NCI-H1694 (cell line): ENCODE results near the gene NDUFA11.

Experiments
- DNase-seq: peaks from one replicate; lab custom pipeline; 2025; lab: John Stamatoyannopoulos, UW

Gene NDUFA11

DNA sequence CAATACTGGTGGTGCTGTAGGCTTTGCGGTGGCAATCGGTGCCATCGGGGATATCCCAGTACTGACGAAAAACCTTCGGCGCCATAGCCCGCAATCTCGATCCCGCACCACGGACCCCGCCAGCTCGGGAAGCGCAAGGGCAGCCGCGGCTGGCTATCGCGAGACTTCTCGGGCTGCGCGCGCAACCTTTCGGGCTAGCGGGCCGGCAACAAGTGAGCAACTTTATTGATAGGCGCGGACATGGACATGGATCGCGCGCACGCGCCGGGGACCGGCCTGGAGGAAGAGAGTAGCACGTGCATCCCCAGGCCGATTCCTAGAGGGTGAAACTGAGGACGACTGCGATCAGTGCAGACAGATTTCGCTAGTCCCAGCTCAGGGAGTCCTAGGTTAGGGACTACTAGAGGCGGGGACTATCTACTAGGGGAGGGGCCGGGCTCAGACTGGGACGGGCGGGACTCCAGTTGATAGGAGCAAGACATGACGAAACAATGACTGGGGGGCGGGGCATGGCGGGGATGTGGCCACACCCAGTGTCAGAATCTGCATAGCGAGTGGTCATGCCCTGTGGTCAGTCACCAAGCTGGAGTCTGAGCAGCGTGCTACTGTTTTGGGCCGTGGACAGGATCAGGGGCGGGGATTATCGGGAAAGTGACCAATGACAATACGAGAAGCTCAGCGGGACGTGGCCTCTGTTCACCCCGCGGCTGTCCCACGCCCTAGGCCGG lies at the start of gene NDUFA11:
Gene NDUFA11 (minus strand): TSS at position 167 of the 728 bp plus-strand sequence. CDS start 82 bp downstream, at position 85.
- peak; percentile 90 for DNase-seq

DNA sequence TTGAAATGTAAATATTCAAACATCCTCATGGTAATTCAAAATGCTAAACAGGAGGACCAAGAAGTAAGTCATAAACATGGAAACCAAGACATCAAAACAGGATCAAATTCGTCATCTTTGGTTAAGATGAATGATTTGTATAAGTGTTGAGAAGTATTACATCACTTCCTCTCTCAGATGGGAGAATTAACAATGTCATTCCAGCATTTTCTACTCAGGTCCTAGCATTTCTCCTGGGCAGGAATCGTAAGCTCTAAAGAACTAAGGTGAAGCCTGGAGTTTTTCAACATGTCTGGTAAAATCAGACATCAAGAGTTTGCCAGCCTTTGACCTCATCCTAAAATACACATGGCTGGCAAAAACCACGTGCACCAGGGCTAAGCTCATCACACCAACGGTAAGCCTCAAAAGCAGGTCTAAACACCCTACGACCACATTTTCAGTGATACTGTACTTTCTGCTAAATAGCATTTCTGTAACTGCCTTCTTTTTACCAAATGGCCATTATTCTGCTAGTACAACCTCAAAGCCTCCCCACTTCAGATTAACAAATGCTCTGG lies 49.5 kb upstream of the NDUFA11 start:
- no peak for DNase-seq

DNA sequence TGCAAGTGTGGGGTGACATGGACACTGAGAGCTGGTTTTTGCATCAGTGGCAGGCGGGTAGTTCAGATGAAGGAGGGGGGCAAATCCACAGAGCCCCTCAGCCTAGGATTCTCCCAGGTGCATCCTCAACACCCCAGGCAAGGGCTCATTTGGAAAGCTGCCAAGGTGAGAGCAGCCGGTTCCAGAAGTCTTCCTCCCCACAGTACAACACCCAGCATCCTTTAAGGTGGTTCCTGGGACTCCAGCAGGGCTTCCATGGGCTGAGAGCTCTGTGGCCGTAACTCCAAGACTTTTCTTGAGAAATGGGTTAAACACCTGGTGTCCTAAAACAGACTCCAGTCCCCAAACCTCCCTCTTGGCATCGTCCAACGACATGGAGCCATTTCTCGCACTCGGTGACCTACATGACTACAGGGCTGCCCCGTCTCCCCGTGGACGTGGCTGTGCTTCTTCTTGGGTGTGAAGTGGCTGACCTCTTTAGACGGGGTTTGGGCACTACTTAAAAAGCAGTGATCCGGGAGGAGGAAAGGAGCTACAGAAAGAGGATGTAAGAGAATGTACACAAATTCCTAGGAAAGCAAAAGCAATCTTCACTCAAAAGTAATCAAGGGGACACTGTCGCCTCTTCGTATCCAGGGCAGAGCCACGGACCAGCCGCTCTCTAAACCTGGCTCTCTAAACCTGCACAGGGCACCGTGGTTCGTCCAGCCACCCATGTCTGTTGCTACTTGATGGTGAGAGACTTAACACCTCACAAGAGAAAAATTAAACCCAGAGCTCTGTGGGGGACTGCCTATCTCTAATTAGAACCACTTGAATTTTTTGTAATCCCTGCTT lies 48.8 kb upstream of the NDUFA11 start:
- no peak for DNase-seq

DNA sequence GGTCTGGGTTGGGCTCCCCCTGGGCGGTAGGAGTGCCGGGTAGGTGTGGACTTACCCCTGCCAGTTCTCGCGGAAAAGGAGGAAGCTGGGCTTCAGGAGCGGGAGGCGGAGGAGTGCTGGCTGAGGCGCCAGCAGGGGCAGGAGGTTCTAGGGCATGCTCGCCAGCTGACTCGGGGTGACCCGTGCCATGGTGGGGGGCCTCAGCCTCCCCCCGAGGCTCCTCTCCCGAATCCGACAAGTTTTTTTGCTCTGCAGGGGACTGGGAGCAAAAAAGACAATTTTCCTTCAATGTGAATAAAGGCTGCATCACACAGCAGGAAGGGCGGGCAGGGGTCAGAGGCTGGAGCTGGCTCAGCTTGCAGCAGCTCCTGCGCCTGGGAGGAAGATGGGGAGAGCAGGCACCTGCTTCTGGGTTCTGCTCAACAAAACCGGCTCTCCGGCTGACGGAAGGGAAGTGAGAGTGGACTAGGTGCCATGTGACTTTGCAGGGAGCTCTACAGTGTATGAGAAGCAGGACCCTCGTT lies 47.8 kb upstream of the NDUFA11 start:
- DNase-seq, result no peak

DNA sequence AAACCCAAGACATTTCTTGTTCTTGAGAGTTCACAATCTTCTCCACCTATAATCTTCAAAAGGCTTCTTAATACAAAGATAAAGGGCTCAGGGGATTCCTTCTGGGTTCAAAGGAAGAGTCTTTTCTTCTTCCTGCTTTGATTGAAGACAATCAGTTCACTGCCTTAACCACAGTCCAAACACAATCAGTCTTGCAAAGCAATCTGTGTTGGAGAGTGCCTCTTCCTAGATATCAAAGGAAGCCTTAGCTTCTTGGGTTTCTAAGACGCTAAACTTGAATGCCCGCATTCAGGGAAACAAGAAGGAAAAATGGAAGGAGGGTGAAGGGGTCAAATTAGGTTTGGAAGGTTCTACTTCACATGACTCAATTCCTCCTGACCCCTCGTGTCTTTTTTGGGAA lies 47.2 kb upstream of the NDUFA11 start:
- no peak for DNase-seq

DNA sequence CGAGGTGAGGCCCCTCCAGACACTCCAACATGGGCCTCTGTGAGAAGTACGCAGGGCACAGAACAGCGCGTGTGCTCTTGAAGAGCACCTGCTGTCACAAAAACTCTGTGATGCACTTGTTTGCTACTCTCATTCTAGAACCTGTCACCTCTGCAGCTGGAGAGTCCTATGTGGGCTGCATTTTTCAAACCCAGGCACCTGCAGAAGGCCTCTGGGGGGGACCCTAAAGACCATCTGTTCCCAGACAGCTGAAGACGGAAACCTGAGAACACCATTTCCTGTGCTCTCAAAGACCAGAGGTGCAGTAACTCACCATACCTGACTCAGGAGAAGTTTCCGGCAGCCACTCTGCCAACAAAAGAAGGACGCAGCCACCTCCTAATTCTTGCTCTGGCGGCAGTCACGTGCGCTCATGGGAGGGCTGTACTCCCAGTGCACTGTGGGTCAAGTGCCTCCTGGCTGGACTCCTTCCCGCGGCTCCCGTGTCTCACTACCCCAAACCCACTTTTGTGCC lies 46.3 kb upstream of the NDUFA11 start:
- no peak for DNase-seq

DNA sequence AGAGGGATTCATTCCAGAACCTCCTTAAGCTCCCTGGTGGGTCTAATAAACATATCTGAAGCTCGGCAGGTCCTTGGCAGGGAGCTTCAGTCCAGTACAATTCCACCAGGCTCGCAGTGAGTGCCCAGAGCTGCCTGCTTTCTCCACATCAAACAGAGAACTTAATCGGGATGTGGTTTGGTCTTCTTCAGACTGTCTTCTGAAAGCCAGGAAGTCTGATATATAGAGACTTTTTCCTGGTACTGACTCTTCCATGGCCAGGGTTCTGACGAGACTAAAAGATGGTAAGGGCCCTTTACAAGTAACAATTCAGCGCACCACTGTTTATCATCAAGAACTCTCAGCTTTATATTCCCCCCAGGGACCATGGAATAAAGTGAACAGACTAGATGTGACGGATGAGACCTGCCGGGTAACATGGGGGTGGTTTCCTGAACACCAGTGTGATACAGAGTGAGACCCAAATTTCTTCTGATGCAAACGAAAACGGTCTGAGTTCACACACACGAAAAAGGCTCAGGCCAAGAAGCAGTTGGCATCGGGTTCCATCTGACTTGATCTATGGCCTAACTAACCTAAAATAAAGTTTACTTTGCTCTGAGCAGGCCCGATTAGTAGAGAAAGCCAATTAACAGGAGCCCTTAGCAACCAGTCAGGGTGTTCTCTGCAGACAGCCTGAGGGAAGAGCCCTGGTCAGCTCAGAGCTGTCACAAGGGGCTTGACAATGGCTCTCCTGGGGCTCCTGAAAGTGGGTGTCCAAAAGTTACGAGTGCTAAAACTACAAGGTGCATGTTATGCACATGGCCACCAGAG lies 45.4 kb upstream of the NDUFA11 start:
- DNase-seq, result no peak

DNA sequence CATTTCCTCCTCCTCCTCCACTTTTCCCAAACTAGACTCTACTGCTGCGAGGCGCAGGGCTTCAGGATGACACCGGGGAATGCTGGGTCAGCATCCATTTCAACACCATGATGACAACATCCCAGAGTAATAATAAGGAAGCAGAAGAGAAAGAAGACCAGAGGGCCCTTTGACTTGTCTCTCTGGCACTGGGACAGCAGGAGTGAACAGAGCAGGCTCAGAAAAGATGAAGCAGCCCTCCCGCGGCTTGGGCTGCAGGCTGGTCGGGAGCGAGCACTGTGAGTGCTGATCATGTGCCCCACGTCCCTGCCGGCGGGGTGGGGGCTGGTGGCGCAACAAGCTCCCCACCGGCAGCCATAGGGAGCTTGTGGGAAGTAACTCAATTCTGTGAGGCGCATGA lies 43.8 kb upstream of the NDUFA11 start:
- DNase-seq, result no peak

DNA sequence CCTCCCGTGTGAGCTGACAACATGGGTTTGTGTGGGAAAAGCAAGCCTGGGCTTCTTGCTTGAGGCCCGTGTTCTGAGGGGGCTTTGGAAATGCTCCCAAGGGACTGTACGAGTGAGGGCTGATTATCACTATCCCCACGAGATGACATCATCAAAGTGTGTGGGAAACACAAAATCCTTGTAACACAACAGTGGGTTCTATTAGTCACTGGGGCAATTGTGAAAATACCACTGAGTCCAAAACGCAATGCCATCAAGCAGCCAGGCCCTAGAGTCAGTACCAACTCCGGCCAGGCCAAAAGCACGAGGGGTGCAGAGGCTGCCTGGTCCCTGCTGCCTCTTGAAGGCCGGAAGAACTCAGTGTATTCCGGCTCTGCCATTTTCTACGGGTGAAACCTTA lies 40.0 kb upstream of the NDUFA11 start:
- no peak for DNase-seq

DNA sequence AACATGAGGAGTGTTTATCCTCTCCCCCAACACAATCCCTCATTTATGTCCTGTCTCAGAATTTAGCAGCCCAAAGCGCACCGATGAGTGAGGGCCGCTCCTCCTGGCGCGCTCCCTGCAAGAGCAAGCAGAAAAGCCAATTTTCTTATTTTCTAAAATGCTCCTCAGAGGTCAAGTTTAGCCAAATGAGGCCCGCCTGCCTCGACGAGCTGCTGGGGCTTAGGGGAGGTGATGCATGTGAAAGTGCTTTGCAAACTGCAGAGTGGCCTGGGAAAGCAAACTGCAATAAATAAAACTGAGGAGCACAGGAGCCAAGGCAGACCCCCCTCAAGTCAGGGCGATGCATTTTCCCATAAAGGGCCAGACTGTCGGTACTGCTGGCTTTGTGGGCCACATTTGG lies 39.5 kb upstream of the NDUFA11 start:
- no peak for DNase-seq

DNA sequence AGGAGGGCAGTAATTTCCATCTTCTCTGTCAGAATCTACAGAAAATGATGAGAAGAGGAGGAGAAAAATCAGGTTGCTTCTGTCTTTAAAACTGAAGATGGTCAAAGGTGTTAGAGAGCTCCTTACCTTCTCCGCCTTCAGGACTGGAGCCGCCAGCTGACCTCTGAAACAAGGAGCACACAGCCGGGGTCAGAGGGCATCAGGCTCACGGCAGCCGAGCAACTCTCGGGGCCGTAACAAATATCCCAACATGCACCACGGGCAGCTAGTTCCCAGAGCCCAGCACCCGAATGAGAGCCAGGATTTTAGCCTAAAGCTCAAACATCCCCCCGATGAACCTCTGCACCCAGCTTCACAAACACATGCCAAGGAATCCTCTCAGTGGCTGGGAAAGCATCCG lies 38.1 kb upstream of the NDUFA11 start:
- DNase-seq, result no peak

DNA sequence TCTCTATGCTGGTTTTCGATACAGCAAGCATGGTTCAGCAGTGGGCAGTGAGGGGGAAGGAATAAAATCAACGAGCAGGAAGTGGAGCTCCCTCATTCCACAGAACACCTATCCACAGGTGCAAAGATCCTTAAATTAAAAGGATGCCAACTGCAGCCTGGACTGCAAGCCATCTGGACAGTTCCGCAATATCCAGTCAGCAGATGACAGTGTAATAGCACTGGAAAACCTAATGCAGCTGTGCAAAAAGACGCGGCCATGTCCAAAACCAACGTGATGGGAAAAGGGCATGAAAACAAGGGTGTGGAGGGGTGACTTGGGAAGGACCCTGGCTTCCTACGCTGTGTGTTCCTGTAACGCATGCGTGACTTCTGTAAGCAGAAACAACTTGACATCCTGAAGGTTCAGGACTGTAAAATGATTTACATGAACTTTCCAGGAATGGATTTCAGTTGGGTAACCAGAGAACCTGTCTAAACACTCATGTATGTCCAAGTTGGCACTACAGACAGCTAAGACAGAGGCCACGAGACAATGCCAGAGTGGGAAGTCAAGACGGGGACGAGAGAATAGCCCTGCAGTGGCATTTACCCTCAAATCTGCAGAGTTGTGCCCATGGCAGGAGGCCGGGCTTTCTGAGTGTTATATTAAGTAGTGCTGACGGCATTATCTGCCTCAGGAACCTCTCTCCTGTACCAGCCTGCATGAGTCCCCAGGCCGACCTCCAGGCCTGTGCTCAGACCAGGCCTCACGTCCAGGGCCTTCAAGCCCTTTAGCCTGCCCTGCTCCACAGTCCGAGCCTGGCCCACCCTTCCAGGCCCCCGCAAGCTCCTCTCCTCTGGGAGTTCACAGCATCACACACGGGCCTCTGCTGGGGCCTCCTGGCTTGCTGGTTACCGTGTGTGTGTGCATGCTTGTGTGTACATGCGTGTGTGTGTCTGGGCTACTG lies 36.9 kb upstream of the NDUFA11 start:
- DNase-seq, result no peak

DNA sequence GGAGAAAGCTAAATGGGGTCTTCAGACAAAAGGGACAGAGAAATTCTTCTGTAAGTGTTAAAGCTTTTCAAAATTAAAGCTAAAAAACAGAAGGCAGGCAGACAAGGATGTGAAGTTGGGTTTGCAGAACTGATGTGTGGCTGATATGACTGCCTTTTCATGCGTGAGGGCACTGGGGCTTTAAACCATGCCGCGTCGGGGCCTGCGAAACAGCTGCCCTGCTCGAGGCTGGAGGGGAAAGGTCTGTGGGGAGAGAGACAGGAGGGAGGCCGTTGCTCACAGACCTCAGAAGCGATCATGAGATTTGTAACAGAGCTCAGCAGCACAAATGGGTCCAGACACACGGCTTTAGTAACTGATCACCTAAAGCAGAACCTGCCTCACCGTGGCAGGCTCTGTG lies 34.0 kb upstream of the NDUFA11 start:
- DNase-seq, result no peak

DNA sequence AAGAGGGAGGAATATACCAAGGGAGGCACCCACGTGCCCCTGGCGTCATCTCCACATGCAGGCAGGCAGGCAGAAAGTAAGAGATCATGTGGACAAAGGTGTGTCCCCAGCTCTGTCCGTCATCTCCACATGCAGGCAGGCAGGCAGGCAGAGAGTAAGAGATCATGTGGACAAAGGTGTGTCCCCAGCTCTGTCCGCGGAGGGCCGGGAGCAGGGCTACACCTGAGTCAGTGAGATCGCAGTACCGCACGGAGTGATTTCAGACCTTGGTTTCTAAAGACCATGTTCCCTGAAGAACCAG lies 32.7 kb upstream of the NDUFA11 start:
- no peak for DNase-seq

DNA sequence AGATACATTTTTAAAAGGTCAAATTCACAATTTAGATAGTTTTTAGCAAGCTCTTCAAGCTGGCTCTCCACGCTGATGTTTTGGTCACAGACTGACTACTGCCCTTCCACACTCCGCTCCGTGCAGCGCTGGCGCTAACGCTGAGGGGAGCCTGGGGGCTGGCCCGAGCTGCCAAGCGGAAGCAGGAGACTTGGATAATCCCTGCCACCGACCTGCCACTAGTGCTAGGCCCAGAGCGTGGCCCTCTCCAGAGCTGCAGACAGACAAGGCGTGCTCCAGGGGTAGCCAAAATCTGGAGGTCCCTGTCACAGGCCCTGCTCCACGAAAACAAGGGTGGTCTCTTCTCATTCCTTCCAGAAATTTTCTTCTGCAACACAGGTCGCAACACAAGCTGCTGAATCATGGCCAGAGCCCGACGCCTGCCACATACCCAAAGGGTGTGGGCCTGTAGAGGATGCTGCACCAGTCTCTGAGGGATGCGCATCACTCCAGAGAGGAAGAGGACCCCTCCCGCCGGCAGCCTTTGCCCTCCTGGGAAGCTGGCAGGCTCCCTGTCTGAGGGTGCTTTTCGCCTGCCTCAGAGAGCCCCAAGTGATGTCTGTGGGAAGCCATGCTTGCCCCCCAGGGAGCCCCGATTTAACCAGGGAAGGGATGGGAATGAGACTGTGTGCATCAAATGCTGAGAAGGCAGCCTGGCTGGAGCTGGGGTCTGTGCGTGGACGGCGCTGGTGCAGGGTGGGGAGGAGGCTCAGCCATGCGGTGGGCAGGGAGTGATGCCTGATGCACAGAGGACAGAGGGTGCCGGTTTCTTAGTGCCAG lies 32.1 kb upstream of the NDUFA11 start:
- DNase-seq, result peak; percentile 35

DNA sequence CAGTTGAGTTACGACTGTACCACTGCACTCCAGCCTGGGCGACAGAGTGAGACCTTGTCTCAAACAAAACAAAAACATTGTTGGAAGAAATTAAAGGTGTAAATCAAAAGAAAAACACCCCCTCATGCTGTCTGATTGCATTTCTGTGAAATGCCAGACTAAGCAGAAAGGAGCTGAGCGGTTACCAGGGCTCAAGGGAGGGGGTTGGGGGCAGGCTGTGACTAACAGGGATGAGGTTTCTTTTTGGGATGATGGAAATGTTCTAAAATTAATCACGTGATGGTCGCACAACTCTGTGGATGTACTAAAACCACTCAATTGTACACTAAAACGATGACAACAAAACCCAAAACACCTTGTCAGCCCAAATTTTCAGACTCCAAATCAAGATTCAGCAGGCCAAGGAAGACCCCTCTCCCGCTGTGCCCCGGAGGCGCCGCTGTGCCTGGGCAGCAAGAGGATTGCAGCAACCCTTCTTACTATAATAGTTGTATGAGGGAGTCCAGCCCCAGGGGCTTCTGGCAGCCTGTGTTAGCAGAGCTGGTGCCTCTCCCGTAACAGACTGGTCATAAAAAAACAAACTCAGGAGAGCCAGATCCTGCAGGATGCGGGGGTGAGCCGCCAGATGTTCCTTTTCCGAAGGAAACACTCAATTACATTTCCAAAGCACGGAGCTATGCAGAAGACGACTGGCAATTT lies 31.3 kb upstream of the NDUFA11 start:
- DNase-seq, result peak; percentile 49

DNA sequence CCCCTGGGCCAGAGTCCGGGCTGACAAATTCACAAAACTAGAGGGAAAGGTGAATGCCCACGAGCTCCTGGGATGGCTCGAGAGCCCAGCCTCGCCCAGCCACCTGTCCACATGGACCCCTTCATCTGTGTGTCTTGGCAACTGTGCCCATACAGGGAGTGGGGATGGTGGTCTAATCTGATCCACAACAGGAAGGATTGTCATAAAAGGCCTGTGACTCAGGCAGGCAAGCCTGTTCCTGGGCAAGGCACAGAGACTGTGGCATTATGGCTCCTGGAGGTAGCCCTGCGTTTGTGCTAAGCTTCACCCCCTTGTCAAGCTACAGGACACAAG lies 30.4 kb upstream of the NDUFA11 start:
- DNase-seq, result no peak

DNA sequence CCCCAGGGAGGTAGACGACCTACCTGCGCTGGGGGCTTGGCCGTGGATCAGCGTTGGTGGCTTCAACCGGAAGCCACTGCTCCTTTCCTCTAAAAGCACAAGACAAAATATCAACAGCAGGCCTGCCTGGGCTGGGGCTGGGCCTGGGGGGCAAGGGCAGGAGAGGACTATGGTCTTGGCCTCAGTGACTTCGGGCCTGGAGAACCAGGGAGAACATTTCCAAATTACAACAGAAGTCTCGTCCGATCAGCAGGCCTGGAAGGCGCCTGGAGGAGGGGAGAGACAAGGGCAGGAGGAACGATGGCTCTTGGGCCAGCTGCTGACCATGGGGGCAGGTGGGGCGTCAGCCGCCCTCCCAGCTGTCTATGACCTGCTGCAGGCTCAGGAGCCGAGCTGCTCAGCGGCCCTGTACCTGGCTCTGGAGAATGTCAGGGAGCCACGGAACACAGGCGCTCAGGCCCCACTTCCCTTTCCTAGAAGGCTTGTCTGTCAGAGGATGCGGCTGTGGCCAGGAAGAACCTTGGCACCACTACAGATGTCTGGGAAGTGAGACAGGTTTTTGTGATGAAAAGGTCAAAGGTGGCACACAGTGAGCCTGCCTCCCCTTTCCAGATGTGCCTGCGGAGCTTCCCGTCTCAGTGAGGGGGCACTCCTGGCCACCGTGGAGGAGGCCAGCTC lies 29.9 kb upstream of the NDUFA11 start:
- DNase-seq, result no peak
